Prostate gland (tissue), 2 donors: ENCODE results near the gene MAP1B.

Experiments used
- POLR2A ChIP-seq: fragments of 450-650 bp; IDR thresholded peaks from one replicate; pipeline ENCODE4 v1.6.1; 2016; ENCODE audit warnings: antibody characterized with exemption, mild to moderate bottlenecking
- POLR2AphosphoS5 ChIP-seq: sonication (generic); formaldehyde crosslinking; IDR thresholded peaks from one replicate; pipeline ENCODE4 v1.6.1; 2017; ENCODE audit warnings: antibody characterized with exemption
- TF ChIP-seq, protein P1 (sequence below), 4 experiments: fragments of 200-600 bp in 2 of 4; fragments of 450-650 bp in 2 of 4; sonication (generic) in 2 of 4; IDR thresholded peaks; 1 replicate in 3 of 4; 2 replicates in 1 of 4; pipeline ENCODE4 v1.5.1; 2016 to 2019; ENCODE audit warnings: antibody characterized with exemption in 4 of 4, mild to moderate bottlenecking in 2 of 4, moderate library complexity in 2 of 4

DNA sequence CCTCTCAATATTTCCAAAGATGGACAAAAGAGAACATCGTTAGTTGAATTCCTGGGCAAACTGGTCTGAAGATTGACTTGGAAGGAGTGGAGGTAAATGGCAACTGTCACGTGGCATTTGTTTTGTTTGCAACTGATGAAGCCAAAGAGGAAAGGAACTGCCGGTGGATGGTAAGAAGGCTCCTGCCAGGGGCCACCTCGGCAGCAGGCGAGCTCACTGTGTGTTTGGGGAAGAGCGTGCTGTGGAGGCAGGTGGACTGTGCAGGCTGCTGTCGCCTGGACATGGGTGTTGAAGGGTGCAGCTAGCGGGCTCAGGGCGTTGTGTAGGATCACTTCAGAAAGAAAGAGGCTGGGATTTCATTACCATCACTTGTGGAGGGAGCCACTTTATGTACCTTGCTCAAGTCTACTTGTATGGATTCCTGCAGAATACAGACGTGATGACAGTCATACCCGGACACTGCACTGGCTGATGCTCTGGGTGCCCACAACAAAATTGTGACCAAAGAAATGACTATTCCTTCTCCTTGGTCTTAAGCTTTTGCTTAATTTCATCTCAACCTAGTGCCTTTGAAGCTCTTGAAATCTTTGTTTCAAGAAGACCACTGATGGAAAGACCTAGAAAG lies 72.7 kb downstream of the MAP1B start:
- TF ChIP-seq POLR2A (no peak), POLR2AphosphoS5 (peak; percentile 58)
- TF ChIP-seq, protein P1, sequence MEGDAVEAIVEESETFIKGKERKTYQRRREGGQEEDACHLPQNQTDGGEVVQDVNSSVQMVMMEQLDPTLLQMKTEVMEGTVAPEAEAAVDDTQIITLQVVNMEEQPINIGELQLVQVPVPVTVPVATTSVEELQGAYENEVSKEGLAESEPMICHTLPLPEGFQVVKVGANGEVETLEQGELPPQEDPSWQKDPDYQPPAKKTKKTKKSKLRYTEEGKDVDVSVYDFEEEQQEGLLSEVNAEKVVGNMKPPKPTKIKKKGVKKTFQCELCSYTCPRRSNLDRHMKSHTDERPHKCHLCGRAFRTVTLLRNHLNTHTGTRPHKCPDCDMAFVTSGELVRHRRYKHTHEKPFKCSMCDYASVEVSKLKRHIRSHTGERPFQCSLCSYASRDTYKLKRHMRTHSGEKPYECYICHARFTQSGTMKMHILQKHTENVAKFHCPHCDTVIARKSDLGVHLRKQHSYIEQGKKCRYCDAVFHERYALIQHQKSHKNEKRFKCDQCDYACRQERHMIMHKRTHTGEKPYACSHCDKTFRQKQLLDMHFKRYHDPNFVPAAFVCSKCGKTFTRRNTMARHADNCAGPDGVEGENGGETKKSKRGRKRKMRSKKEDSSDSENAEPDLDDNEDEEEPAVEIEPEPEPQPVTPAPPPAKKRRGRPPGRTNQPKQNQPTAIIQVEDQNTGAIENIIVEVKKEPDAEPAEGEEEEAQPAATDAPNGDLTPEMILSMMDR (IDR thresholded peaks at IDR 0.05): no peak
